Left cardiac atrium (tissue), 4 donors: ENCODE data around the gene CENPB. TPM values are rescaled to one million over a fixed set of nuclear protein-coding genes. Genes with fewer than 3 reads are reported as not detected.

Experiments
- ATAC-seq, 2 donors: fragments of 200-7000 bp; cut with Tn5 transposase; one replicate each; pipeline ENCODE4 v1.9.1; 2020; ENCODE audit warnings: mild to moderate bottlenecking in 2 of 2, moderate library complexity in 2 of 2
- DNase-seq: peaks from one replicate; pipeline ENCODE4 v3.0.0-alpha.2; 2020
- intact Hi-C, 2 donors: fragments of 100-400 bp; cut with DNase I; formaldehyde crosslinking; loops; one replicate each; pipeline versions ENCODE4 v1.14.1 to v1.15.1; 2022 to 2023
- total RNA-seq, 2 donors: library from RNA; stranded (reverse); fragmentation: NEBNext Ultra II Directional; extraction: Animal tissue kit (Norgen Biotek cat#: 25700); gene quantifications; one replicate each; pipeline ENCODE4 v1.2.1, GENCODE V29; 2021
- donor health status: DM: no; HTN: yes; CAD: no.
- donor health status: DM: no; HTN: yes; CAD: no; lungs with severe emphysema.
- donor health status: DM: yes; HTN: yes; CAD: no.
- donor health status: Dilated cardiomyopathy.

The CENPB gene
- total RNA-seq, 2 donors from 2014 or later = 70.8 to 93.6 TPM

- DNase-seq = no peak
- intact Hi-C loops = no loop called here
Measured at GRCh38 chr20:3741836-3742458, 44.6 kb downstream of the CENPB start.

GRCh38 chr20:3740615-3741301 is 45.8 kb downstream of the CENPB start:
- DNase-seq (no peak), ATAC-seq (no peak)
- intact Hi-C loops = no loop called here

More at GRCh38 chr20:3741836-3742458, 44.6 kb downstream of the CENPB start:
- no peak for ATAC-seq

GRCh38 chr20:3739926-3740451 is 46.6 kb downstream of the CENPB start:
- no peak for DNase-seq
- intact Hi-C loops = no loop called here
- no peak for ATAC-seq

GRCh38 chr20:3739054-3739925 is 47.2 kb downstream of the CENPB start:
- ATAC-seq (peak; percentile 51 to 71), DNase-seq (peak; percentile 76)
- intact Hi-C loops = no loop called here

DNA sequence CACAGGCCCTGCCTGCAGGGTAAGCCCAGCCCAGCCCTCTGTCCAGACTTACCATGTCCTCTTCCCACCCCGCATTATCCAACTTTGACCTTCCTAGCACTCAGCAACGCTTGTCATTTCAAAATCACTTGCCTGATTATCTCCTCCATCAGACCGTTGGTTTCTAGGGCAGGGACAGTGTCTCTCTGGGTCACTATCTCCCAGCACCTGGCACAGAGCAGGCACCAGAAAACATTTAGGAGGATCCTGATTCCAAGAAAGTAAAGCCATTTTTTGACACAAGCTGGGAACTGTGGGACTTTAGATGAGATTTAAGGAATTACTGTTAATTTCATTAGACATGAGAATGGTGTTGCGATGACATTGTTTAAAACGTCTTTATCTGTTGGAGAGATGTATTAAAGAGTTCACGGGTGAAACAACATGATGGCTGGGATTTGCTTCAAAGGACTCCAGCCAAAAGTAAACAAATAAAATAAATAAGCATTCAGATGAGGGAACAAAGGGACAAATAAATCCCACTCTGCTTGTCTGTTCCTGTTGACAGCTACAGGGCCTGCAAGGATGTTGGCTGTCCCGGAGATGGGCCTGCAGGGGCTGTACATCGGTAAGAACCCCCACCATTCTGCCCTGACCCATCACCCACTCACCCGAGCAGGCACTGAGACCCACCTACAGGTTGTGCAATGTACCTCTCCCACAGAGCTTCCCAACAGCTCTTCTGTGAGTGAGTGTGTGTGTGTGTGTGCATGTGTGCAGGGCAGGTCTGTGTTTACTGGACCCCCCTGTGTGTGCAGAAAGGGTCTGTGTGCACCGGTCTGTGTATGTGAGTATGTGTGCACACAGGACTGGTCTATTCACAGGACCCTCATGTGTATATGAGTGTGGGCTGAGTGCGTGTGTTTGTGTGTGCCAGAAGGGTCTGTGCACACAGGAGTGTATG is 48.2 kb downstream of the CENPB start:
- intact Hi-C loops = no loop called here
- DNase-seq (no peak), ATAC-seq (no peak)

DNA sequence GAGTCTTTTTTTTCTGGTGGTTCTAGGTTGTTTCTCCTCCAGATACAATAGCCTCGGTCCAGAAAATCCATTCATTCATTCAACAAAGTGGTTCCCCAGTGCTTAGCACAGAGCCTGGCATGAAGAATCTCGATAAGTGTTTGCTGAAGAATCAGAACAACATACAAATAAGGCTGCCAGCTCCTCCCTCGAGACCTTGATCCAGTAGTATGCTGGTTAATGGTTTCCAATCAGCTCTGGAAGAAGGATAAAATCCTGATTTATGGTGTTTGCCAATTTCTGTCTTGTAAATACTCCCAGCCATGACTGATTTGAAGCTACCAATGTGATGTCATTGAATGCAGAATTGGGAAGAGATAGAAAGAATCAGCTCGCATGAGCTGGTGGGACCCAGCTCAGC is 50.8 kb downstream of the CENPB start:
- DNase-seq (no peak), ATAC-seq (no peak)
- intact Hi-C loops = no loop called here

- intact Hi-C loops = no loop called here
- ATAC-seq (peak in 1 of 2 donors; percentile 51), DNase-seq (peak; percentile 66)
Measured at GRCh38 chr20:3734111-3734843, 52.3 kb downstream of the CENPB start.

Other genes with a start within 250 kb of the CENPB start
- not detected for gene GFRA4, start 123.3 kb downstream of the CENPB start, total RNA-seq
- gene ADAM33, start 104.7 kb downstream of the CENPB start, total RNA-seq = 10 to 100 TPM in 1 of 2 donors, 1 to 10 TPM in 1; 9.9 to 18.5 TPM
- 10 to 100 TPM; 12.4 to 23.9 TPM for gene SIGLEC1, start 74.1 kb downstream of the CENPB start, total RNA-seq
- 10 to 100 TPM; 15.7 to 19.3 TPM for gene HSPA12B, start 54.1 kb downstream of the CENPB start, total RNA-seq
- gene ADISSP, start 19.0 kb downstream of the CENPB start, total RNA-seq = 10 to 100 TPM; 17.2 to 23.2 TPM
- gene SPEF1, start 5.3 kb downstream of the CENPB start, total RNA-seq = not detected
- 10 to 100 TPM; 13.8 to 16.6 TPM for gene CDC25B, start 9.6 kb upstream of the CENPB start, total RNA-seq
- 10 to 100 TPM; 11.8 to 14.7 TPM for gene AP5S1, start 33.8 kb upstream of the CENPB start, total RNA-seq
- 10 to 100 TPM; 28.9 to 31.1 TPM for gene MAVS, start 60.1 kb upstream of the CENPB start, total RNA-seq
- 10 to 100 TPM; 18.7 to 23.8 TPM for gene PANK2, start 102.6 kb upstream of the CENPB start, total RNA-seq
- 10 to 100 TPM; 10.5 to 13.0 TPM for gene RNF24, start 228.8 kb upstream of the CENPB start, total RNA-seq